Stimulated activated CD4-positive, alpha-beta T cell treated with anti-CD3 and anti-CD28 coated beads, Interleukin-1b, Interleukin-23, amount 100 ng/mL, for 4 hours (primary cell): ENCODE measurements around the gene ZNF672.
"Not testable (repeated sequence)": the region's sequence is repeated elsewhere in the genome, so short reads cannot be mapped to it uniquely, and the experiment has no call there.

ENCODE experiments used
- DNase-seq, 2 donors: peaks; one replicate each; pipeline ENCODE4 v3.0.0-alpha.2; 2020; ENCODE audit warnings: low read depth in 2 of 2

Gene ZNF672

DNA sequence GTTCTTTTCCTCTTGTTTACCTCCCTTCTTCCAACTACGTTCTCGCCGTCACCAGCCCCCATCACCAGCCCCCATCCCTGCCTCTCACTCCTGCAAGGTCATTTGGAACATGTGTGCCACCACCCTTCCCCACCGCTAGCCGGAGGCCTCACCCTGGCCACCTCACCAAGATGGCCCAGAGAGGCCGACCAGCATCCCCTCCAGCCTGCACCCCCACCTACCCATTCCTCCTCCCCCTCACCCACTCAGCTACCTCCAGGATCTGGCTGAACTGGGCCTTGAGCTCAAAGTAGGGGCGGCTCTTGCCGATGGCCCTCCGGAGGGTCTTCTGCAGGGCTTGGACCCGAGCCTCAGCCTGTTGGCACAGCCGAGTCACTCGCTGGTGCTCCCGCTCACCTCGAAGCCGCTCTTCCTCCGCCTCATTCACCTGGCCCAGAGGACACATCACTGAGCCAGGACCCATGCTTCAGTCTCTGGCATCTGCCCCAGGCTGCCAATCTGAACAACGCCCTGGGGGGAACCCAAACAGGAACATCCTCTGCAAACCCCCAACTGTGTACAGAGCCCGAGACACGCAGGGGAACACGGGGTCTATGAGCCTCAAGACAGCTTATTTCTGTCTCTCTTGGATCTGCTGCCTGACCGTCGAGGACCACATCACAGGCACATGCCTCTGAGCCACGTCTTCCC lies 25.1 kb upstream of the ZNF672 start:
- DNase-seq = no peak

DNA sequence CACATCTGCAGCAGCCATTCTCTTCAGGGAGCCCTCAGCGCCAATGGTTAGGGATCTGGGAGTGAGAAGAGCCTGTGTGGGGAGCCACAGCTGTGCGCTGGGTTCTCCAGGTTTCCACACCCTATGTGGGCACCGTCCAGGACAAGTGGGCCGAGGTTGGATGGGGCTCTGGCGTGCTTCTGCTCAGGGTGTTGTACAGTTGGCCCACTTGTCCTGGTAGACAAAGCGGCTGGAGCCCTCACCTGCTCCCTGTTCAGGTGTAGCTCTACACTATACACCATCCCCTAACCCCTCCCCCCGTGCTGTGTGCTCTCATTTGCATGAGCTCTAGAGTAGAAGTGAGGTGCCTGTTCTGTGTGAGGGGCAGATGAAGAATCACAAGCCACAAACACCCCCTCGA lies 24.5 kb upstream of the ZNF672 start:
- DNase-seq = no peak

DNA sequence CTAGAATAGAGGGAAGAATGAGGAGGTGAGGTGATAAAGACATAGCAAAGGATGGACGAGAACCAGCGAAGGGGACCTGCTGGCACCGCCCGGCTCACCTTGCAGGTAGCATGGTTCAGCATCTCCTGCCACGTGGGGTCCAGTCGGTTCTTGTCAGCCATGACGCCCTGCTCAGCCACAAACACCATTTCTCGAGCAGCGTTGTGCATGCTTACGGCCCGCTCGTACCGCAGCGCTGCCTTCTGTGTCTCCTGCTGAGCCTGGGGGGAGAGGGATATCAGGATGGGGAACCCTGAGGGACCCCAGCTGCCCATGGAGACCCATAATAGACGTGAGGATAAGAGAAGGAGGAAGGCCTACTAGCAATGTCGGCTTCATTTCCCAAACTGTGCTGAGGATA lies 23.7 kb upstream of the ZNF672 start:
- no peak for DNase-seq

DNA sequence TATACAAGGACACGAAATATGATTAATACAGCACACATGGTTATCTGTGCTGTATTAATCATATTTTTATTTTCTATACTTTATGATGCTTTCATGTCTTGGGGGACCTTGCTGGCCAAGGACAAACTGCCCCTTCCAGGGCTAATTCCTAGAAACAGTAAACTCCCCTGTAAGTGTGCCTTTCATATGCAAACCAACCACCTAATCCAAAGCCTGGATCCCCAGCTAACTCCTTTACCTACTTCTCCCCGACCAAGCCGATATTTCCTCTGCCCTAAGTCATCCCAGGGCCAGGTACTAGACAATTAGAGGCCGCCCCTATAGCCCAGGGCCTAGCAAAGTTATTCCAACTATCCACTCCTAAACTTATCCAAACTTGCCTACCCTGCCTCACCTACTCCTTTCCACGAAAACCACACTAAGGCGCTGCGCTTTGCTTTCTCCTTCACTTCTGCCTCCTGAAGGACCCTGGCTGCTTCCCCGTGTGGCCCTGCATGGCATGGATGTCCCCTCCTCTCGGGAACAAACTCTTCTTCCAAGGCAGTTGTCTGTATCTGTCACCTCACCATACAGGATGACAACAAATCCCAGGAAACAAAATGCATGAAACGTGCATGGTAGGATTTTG lies 22.5 kb upstream of the ZNF672 start:
- no peak for DNase-seq

DNA sequence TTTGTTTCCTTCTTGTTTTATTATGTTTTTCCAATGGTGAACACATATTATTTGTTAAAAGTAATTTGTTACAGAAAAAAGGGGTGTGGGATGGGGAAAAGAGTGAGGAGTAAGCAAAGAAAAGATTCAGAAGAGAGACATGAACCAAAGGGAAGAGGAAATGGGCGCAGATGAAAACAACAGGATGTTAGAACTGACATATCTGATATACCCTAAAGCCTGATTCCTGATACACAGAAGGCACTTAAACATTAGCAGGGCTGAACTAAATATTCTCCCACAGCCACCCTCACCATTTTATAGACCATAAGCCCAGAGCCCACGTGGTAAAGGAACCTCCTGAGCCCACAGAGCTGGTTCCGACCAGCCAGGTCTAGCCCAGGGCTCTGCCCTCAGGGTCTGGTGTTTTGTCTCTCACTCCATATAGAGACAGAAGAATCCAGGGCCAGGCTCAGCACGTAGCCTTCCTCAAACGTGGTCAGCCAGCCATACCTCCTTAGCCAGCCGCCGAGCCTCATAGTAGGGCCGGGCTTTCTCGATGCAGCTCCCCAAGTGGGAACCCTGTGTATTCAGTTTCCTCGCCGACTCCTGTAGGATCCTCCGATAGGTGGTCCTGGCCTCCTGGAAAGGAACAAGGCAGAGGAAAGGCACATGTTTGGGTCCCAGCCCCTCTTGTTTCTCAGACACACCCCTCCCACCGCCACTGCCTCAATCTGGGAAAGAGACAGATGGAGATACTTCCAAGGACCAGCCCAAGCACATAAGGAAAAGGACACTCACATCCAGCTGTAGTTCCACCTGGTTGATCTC lies 21.8 kb upstream of the ZNF672 start:
- no peak for DNase-seq

DNA sequence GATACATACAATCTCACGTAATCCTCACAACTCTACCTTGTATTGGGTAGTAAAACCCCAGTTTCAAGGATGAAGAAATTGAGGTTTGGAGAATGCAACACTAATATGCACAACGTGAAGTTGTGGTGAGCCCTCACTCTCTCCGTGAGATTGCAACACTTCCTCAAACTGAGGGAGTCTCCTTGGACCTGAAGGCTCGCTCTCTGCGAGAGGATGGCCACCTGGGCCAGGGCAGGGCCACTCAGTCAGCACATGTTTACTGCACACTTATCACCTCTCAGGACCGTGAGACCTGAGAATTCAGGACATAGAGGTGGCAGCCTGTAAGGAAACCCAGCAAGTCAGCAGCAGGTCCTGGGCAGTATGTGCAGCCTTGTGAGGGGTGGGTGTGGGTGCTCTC lies 21.0 kb upstream of the ZNF672 start:
- DNase-seq = no peak

DNA sequence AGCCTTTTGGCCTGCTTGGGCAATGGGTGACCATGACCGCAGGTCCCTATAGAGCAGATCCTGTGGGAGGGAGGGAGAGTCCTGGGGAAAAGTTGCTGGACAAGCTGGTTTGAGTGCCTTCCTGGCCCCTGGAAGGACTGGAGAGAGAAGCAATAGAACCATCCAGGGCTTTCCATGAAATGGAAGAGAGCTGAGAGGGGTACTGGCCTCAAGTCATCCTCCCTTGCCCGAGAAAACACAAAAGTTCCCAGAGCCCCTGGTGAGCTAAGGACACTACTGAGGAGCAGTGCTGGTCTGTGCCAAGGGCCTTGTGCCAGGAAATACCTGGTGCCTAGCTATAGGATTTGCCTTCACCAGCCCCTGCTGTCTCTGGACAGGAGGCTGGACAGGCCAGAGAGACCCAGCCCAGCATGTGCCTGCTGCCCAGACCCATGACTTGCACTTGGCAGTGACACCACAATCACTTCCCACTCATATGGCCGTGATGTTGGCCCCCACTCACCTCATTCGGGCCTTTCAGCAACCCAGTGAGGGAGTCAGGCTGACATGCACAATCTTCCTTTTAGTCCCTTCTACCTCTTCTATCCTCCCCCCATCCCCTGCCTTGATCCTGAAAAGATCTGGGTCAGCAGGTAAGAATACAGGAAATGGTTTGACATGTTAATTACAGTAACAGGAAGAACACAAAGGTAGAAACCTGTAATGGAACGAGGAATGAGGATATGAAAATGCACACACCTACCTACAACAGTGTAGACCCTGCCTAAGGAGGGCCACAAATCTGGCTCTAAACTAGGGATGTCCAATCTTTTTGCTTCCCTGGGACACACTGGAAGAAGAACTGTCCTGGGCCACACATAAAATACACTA lies 19.3 kb upstream of the ZNF672 start:
- no peak for DNase-seq

DNA sequence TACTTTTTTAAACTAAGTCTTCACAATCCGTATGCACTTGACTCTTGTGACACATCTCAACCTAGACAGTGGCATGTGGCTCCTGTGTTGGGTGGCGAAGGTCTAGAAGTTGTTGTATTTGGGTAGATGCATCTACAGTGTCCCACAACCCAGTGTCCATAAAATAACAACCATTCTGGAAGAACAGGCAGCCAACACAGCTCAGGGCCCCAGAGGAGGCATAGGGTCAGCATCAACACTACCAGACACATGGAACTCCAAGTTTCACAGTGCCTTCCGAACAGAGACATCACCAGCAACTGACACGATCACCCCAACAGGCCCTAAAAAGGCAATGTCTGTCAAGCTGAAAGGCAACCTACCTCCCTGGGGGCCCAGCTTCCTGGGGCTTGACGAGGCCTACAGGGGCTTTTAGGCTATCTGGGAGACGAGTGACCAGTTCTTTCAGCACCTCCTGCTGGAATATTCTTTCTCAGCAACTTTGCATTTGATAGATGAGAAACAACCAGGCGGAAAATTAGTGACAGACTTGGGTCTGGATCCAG lies 17.9 kb upstream of the ZNF672 start:
- no peak for DNase-seq

DNA sequence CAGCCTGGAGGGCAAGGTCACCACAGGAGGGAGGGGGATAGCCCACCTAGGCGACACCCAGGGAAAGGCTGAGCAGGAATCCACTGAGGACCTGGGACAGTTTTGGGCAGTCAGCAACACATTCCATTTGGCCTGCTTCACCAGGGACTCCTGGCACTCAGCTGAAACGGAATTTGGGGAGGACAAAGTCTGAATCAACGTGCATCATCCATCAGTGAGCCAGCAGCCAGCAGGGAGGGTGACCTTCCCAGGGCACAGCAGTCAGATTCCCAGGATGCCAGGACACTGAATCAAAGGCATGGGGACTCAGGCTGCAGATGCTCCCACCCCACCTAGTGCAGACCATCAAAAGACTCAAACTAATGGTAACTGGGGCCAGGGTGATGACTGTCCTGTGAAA lies 16.9 kb upstream of the ZNF672 start:
- no peak for DNase-seq

DNA sequence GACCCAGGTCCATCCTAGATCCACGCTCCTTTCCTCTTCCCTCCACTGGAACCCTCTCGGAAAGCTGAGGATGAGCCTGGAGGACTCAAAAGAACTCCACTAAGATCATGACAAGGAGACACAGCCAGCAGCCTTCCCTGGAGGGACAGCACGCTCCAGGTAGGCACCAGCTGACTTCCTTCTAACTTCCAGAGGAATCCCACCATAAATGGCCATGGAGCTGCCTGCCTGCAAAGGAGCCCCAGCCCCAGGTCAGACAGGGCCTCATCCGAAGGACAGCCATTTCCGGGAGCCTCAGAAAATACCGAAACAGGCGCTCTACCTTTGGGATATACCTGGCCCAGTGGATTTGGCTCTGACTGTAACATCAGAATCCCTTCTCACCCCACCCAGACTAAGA lies 16.4 kb upstream of the ZNF672 start:
- no peak for DNase-seq

DNA sequence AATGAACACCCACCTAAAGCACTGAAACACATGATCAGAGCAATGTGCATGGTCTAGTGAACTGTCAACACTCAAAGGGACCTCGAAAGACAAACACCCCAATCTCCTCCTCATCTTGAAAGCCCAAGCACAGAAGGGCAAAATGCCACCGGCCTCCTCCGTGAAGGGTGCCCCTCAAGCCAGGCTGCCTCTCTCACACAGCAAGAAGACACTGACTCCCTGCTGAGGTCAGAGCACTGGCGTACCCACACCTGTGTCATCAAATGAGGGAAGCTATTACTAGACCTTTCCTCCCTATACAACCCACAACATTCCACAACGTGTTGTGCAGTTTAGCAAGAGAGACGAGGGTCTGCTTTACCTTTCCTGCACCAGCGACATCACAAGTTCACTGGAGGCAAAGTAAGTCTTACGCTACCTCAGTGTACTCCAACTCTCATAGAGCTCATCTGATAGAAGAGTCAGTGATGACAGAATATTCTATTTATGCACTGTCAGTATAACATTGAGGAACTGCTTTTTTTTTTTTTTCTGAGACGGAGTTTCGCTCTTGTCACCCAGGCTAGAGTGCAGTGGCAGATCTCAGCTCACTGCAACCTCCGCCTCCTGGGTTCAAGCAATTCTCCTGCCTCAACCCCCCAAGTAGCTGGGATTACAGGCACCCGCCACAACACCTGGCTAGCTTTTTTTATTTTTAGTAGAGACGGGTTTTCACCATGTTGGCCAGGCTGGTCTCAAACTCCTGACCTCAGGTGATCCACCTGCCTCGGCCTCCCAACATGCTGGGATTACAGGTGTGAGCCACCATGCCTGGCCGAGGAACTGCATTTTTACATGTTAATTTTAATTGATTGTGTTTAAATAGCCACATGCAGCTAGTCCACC lies 15.6 kb upstream of the ZNF672 start:
- no peak for DNase-seq

DNA sequence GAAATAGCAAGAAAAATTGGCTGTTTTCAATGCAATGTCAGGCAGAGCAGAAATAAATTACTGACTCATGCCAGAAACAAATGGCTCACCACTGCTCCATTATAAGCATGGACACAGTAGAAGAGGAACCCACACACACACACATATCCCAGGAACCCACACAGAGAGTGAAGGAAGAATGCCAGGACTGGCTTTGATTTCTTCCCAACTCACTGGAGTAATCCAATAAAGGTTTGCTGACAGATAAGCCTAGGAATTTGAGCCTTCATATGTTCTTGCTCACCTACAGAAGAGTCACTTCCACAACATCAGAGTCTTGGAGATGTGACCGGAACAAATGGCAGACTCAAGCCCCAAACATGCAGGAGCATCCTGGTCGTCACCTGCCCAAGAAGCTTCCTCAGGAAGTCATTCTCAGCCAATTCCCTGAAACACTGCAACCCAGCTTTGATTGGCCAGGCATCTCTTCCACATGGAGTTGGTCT lies 14.5 kb upstream of the ZNF672 start:
- no peak for DNase-seq

DNA sequence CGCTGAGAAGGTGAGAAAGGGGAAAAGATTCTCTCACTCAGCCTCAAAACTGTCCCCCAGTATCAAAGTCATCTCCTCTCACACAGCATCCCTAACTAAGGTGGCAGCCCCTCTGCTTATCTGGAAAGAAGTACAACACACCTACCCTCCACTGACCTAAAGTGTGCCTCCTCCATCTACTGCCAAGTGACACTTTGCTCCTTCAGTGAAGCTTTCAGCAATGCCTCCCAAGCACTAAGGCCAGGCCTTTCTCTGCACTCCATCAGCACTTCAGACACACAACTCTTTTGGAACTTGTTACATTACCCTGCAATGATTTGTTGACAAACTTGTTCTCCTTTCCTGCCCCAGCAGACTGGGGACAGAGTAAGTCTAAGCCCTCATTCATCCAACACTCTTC lies 13.7 kb upstream of the ZNF672 start:
- DNase-seq = no peak

DNA sequence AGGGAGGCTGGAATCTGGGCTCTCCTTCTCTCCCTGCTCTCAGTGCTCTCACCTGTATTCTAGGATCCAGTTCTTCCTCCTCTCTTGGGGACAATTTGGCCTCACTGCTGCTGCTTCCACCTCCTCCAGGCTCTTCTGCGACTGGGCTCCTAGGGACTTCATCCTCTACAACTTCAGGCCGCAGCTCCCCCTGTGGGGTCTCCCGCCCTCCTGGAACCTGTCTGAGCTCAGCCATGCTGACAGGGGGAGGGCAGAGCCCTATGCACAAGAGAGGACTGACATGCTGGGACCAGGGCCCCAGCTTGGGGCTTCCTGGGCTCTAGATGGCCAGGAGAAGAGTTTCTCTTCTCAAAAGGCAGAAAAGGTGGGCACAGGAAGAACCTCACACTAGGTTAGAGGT lies 13.3 kb upstream of the ZNF672 start:
- no peak for DNase-seq

DNA sequence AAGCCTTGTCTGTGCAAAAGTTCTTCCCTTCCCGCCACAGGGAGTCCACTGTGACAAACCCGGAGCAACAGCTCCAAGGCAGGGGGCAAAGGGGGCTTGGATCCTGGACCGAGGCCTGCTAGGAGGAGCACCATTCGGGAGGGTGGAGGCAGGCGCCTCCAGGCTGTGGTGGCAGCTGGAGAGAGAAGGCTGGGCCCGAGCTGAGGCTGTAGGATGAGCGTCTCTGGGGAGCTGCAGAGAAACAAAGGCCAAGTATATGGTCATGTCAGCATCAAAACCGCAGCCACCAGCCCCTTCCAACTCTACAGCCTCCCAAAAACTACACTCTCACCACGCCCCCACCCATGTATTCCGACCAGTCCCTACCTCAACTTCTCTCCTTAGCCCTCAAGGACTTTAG lies 12.9 kb upstream of the ZNF672 start:
- DNase-seq = no peak

DNA sequence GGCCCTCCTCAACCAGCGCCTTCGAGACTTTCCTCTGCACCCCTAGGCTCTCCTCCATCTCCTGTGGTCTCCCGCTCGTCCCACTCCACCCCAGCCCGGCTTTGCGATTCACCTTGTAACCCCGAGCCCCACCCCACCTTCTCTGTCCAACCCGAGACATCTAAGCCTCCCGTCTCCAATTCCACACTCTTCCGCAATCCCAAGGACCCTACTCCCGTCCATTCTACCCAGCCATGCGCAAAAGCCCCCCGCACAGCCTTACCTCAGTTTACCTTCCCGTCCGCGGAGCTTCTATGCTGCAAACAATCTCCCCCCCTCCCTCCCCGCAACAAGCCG lies 12.5 kb upstream of the ZNF672 start:
- DNase-seq = no peak

DNA sequence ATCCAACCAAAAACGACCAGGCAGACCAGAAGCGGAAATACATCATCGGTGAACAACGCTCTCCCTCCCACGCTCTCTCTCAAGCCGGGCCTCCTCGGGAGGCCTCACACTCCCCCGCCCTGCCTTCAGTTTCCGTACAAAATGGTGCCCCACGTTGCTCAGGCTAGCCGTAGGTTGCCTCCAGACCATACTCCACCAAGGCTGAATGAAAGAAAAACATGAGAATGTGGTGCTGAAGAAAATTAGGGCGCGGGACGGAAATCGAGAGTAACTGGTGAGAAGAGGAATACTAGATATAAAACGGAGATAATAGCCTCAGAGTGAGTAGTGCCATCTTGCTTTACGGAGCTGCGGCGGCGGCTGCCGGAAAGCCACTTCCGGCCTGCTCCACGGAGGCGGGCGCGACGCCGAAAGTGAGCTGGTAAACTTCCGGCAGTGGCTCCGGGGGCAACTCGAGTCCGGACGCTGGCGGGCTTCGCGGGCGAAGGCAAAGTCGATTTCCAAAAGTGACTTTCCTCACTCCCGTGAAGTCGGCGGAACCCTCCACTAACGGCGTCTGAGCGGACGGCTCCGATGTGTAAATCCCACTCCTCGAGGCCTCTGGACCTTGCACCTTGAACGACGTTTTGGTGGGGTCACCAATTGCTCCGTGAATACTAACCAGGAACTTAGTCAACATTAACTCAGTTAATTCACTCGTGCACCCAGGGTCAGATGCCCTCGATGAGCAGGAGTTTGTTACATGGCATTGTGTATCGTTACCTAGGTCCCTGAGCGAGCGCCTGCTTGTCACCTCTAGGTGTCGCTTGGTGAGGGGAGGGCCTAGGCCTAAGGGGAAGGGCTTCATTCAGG lies 11.9 kb upstream of the ZNF672 start, which contains the start of gene SH3BP5L:
TSS of gene SH3BP5L (minus strand) at position 7 of the 852 bp plus-strand sequence. CDS start 980 bp downstream, outside the sequence.
- peak; percentile 82 to 86 for DNase-seq

DNA sequence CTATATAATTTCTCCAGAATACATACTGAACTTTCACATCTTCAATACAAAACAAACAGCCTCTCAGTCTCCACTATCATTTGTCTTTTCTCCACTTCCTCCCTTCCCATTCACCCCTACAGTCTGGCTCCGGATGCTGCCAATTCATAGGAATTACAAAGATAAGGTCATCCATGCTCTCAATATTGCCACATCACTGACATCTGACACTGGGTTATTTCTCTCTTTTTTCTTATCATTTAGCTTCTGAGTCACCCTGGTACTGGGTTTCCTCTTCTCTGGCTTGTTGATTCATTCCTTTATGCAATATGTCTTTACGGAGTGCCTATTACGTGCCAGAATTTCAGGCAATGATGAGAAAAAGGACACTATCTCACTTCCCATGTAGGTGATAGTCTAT lies 9.2 kb upstream of the ZNF672 start:
- DNase-seq = no peak

DNA sequence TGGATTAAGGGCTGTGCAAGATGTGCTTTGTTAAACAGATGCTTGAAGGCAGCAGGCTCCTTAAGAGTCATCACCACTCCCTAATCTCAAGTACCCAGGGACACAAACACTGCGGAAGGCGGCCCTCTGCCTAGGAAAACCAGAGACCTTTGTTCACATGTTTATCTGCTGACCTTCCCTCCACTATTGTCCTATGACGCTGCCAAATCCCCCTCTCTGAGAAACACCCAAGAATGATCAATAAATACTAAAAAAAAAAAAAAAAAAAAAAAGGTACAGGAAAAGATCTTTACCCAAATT lies 7.4 kb upstream of the ZNF672 start:
- DNase-seq = not testable (repeated sequence)

DNA sequence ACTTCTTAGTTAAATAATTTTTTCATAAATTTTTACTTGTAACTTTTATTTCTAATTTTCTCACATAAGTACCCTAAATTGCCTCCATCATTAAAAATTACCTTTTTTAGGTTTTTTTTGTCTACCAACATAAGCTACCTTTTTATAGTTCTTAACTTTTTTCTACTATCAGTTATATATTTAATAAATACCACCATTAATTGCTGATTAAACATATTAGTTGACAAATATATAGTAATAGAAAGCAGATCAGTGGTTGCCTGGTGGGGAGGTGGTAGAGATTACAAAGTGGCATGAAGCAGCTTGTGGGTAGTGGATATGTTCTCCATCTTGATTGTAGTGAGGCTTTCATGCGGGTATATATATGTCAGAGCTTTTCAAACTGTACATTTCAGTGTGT lies 6.2 kb upstream of the ZNF672 start:
- DNase-seq = no peak
